Dedifferentiated amniotic fluid mesenchymal stem cell (primary cell): ENCODE results near the gene ALPG.

Source experiments
- DNase-seq: peaks from one replicate; pipeline ENCODE4 v3.0.0-alpha.2; 2016; ENCODE audit errors: extremely low spot score

ALPG gene

DNA sequence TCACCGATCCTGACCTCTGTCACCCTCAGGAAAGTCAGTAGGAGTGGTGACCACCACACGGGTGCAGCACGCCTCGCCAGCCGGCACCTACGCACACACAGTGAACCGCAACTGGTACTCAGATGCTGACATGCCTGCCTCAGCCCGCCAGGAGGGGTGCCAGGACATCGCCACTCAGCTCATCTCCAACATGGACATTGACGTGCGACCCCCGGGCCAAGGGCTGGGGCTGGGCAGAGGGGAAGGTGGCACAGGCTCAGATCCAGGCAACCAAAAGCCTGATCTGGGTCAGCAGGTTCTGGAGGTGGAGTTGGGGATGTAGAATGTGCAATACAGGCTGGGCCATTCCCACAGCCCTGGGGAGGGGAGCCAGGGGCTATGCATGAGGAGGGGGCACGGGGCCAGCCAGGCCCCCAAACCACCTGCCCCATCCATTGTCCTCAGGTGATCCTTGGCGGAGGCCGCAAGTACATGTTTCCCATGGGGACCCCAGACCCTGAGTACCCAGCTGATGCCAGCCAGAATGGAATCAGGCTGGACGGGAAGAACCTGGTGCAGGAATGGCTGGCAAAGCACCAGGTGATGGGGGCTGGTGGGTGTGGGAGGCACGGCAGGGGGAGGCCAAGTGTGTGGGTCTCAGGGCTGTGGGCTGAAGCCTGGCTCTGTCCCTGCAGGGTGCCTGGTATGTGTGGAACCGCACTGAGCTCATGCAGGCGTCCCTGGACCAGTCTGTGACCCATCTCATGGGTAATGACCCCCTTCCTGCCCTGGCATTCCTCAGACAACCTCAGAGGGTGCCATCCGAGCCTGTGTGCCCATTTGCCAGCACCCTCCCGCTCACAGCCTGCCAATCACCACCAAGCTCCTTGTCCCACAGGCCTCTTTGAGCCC, 50.7 kb downstream of the ALPG start:
- DNase-seq = no peak

DNA sequence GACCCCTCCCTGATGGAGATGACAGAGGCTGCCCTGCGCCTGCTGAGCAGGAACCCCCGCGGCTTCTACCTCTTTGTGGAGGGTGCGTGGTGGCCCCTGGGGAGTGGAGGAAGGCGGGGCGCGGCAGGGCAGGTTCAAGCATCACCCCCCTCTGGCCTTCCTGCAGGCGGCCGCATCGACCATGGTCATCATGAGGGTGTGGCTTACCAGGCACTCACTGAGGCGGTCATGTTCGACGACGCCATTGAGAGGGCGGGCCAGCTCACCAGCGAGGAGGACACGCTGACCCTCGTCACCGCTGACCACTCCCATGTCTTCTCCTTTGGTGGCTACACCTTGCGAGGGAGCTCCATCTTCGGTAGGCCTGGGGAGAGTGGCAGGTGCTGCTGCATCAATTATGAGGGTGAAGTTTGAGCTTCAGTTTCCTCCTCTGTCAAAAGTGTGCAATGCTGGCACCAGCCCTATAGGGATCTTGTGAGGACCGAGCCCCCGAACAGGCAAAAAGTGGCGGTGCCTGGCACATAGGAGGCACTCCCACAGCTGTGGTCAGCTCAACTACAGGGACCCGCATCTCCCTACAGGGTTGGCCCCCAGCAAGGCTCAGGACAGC, 51.5 kb downstream of the ALPG start:
- no peak for DNase-seq

DNA sequence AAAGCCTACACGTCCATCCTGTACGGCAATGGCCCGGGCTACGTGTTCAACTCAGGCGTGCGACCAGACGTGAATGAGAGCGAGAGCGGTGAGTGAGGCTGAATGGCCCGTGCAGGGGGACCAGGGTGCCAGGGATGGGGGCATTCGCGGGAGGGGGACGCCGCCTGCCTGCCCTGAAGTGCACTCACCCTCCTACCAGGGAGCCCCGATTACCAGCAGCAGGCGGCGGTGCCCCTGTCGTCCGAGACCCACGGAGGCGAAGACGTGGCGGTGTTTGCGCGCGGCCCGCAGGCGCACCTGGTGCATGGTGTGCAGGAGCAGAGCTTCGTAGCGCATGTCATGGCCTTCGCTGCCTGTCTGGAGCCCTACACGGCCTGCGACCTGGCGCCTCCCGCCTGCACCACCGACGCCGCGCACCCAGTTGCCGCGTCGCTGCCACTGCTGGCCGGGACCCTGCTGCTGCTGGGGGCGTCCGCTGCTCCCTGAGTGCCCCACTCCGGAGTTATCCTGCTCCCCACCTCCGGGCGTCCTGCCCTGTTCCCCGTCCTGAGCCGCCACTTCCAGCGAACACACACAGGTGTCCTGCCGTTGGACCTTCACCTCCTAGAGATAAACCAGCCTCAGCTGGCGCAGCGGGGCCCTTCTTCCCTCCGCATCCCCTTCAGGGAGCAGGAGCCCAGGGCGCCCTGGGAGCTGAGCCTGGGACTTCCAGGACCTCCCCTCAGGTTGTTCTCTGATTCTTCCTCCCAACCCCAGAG, 52.2 kb downstream of the ALPG start:
- no peak for DNase-seq

DNA sequence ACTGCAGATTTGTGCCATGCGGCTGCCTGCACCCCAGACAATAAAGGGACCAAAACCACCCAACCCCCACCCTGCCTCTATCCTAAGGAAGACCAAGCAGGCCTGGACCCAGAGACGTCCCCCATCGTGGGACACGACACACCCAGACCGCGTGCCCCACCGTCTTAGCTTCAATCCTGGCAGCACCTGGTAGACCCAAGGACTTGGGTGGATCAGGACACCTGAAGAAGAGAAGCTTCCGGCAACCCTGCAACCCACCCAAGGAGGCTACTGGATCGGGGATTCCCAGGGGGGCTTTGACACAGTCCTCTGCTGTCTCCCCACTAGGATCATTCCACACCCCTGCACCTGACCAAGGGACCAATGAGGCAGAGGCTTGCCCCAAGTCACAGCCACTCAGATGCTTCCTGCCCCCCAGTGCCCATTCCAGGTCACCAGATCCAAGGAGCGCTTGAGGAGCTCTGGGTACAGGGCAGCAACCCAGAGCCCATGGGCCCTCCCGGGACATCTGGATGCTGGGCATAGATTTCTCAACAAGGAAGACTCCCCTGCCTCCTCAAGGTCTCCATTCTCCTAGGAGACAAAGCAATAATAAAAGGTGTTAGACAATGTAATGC, 52.9 kb downstream of the ALPG start:
- DNase-seq = no peak

DNA sequence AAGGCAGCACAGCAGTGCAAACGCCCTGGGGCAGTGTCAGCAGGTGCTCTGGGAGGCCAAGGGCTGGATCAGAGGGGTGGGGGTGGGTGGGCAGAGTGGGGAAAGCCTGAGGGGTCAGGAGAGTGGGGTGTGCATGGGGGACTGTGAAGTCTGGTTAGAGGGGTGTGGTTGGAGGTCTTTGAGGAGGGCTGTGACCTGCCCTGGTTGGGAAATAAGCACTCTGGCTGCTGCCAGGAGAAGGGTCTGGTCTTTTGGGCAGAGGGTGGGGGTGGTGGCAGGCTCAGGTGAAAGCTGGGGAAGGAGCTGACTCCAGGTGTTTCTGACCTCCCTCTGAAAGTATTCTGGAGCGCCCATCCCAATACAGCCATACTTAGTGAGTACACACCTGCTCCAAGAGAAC, 53.5 kb downstream of the ALPG start:
- DNase-seq = no peak
